K562 (cell line): ENCODE measurements around the gene OLFML1. TPM values are rescaled to one million over a fixed set of nuclear protein-coding genes. Genes with fewer than 3 reads are reported as not detected.

ENCODE experiments used
- ATAC-seq: fragments of 200-7000 bp; cut with Tn5 transposase; 3 replicates; pipeline ENCODE4 v1.9.1; 2020; ENCODE audit warnings: moderate library complexity
- BruUV-seq: library from RNA; stranded (reverse); fragments of 400-500 nt; replicated peaks from 2 replicates; lab custom pipeline; 2021; lab: Mats Ljungman, UMichigan
- CTCF ChIA-PET: fragments of 300-600 bp; formaldehyde crosslinking; extraction: SDS; loops from one replicate; lab custom pipeline; 2021; ENCODE audit warnings: low intra/inter-chr PET ratio; lab: Yijun Ruan, JAX
- POLR2A ChIA-PET: fragments of 300-600, 350-650 bp; sonication (Branson Sonifier 250); formaldehyde crosslinking; extraction: SDS; loops from one replicate; lab custom pipeline; 2021; ENCODE audit warnings: antibody characterized with exemption, inconsistent platforms; lab: Yijun Ruan, JAX
- DNase-seq, 4 experiments: peaks; one replicate each; pipeline versions ENCODE4 v3.0.0 to v3.0.0-alpha.2; 2011 to 2018; ENCODE audit warnings: low spot score in 3 of 4, mixed read lengths in 3 of 4; ENCODE audit errors: extremely low read depth in 1 of 4
- FAIRE-seq: peaks from 2 replicates; lab custom pipeline; 2011; peaks lifted over from hg19 to GRCh38; lab: Jason Lieb, UNC
- H2AFZ ChIP-seq: 2 replicates; pipeline ENCODE4 v1.6.0; 2011; ENCODE audit warnings: low read depth, low read length, control low read depth, inconsistent platforms
- H3K27ac ChIP-seq: fragments of 200-600 bp; 3 replicates; pipeline ENCODE4 v1.8.0; 2011; ENCODE audit warnings: low read depth, mild to moderate bottlenecking, control low read depth, inconsistent platforms, low read length, moderate library complexity, mixed read lengths; ENCODE audit errors: extremely low read depth
- H3K27me3 ChIP-seq, 2 experiments: fragments of 300-600 bp in 1 of 2; 2 replicates in 1 of 2; 3 replicates in 1 of 2; pipeline versions ENCODE4 v1.6.0 to v1.8.0; 2011; ENCODE audit warnings: inconsistent platforms in 2 of 2, low read length in 2 of 2, mild to moderate bottlenecking in 1 of 2, mixed read lengths in 1 of 2, moderate library complexity in 1 of 2; ENCODE audit not compliant: control insufficient read depth in 2 of 2, insufficient read depth in 2 of 2
- H3K36me3 ChIP-seq: fragments of 300-600 bp; 3 replicates; pipeline ENCODE4 v1.8.0; 2011; ENCODE audit warnings: mild to moderate bottlenecking, low read length, inconsistent platforms; ENCODE audit not compliant: control insufficient read depth, insufficient read depth
- H3K4me1 ChIP-seq, 2 experiments: fragments of 200-600 bp in 1 of 2; replicated peaks in 1 of 2; 2 replicates in 1 of 2; 3 replicates in 1 of 2; pipeline versions ENCODE4 v1.5.1 to v1.8.0; 2011; ENCODE audit warnings: inconsistent platforms in 2 of 2, low read length in 2 of 2, mild to moderate bottlenecking in 1 of 2, mixed read lengths in 1 of 2, moderate library complexity in 1 of 2; ENCODE audit not compliant: control insufficient read depth in 2 of 2, insufficient read depth in 2 of 2
- H3K4me2 ChIP-seq: 2 replicates; pipeline ENCODE4 v1.6.1; 2011; ENCODE audit warnings: low read length, control low read depth, inconsistent platforms, mixed read lengths; ENCODE audit not compliant: insufficient read depth
- H3K4me3 ChIP-seq: fragments of 200-600 bp; sonication (generic), shearing (Covaris generic); 2 replicates; pipeline ENCODE4 v1.5.1; 2016; ENCODE audit warnings: control low read depth, inconsistent platforms
- H3K79me2 ChIP-seq: fragments of 200-600 bp; 3 replicates; pipeline ENCODE4 v1.8.0; 2011; ENCODE audit warnings: low read length, inconsistent platforms; ENCODE audit not compliant: control insufficient read depth, insufficient read depth
- H3K9ac ChIP-seq, 2 experiments: 2 replicates each; pipeline versions ENCODE4 v1.6.0 to v1.6.1; 2011; ENCODE audit warnings: low read depth in 2 of 2, low read length in 2 of 2, control low read depth in 1 of 2, inconsistent platforms in 1 of 2, mild to moderate bottlenecking in 1 of 2, mixed read lengths in 1 of 2; ENCODE audit not compliant: insufficient read depth in 1 of 2
- H3K9me1 ChIP-seq: one replicate; pipeline ENCODE4 v1.6.0; 2011; ENCODE audit warnings: inconsistent platforms, mild to moderate bottlenecking, low read length, moderate library complexity; ENCODE audit not compliant: control insufficient read depth, insufficient read depth
- H3K9me3 ChIP-seq: replicated peaks from 2 replicates; pipeline ENCODE4 v1.5.1; 2011; ENCODE audit warnings: low read depth, low read length, inconsistent platforms; ENCODE audit not compliant: control insufficient read depth, insufficient read depth
- H4K20me1 ChIP-seq: replicated peaks from 2 replicates; pipeline ENCODE4 v1.6.1; 2011; ENCODE audit warnings: low read length, inconsistent platforms, mixed read lengths; ENCODE audit not compliant: control insufficient read depth, insufficient read depth
- CEBPB ChIP-seq: fragments of 450-650 bp; IDR thresholded peaks from 2 replicates; pipeline ENCODE4 v1.6.1; 2016; ENCODE audit warnings: missing genetic modification characterization, missing compliant biosample characterization
- CHD4 ChIP-seq: fragments of 200-600 bp; sonication (generic); IDR thresholded peaks from 3 replicates; pipeline ENCODE4 v1.6.1; 2012; ENCODE audit warnings: low read depth, mild to moderate bottlenecking, mixed read lengths, low read length, inconsistent platforms; ENCODE audit not compliant: insufficient read depth, insufficient replicate concordance, poor library complexity, severe bottlenecking
- ELF2 ChIP-seq: fragments of 250-450 bp; sonication (Bioruptor Pico); IDR thresholded peaks from 2 replicates; pipeline ENCODE4 v1.5.0; 2021; ENCODE audit warnings: mild to moderate bottlenecking
- HOXB6 ChIP-seq: fragments of 250-450 bp; sonication (Bioruptor Pico); IDR thresholded peaks from 2 replicates; pipeline ENCODE4 v1.5.1; 2022; ENCODE audit warnings: mild to moderate bottlenecking, borderline replicate concordance
- KAT2B ChIP-seq: IDR thresholded peaks from one replicate; pipeline ENCODE4 v1.6.1; 2012; ENCODE audit warnings: low read depth, mild to moderate bottlenecking, control low read depth, inconsistent platforms, low read length, moderate library complexity
- MBD2 ChIP-seq: sonication (generic); IDR thresholded peaks from 2 replicates; pipeline ENCODE4 v1.6.1; 2016; ENCODE audit warnings: low read depth, borderline replicate concordance
- MCM7 ChIP-seq, 2 experiments: fragments of 450-650 bp; IDR thresholded peaks; 2 replicates each; pipeline ENCODE4 v1.6.1; 2016 to 2018
- MYNN ChIP-seq, 2 experiments: sonication (generic); formaldehyde crosslinking in 1 of 2; IDR thresholded peaks; 2 replicates each; pipeline versions ENCODE4 v1.5.0 to v1.6.1; 2016 to 2020; ENCODE audit warnings: antibody characterized with exemption in 1 of 2, missing genetic modification reagents in 1 of 2
- PCBP2 ChIP-seq: fragments of 200-400 bp; formaldehyde crosslinking; IDR thresholded peaks from 2 replicates; pipeline ENCODE4 v1.6.1; 2018; ENCODE audit warnings: low read length, low read depth, mild to moderate bottlenecking, moderate library complexity; ENCODE audit not compliant: poor library complexity, severe bottlenecking
- POLR2AphosphoS2 ChIP-seq: IDR thresholded peaks from 2 replicates; pipeline ENCODE4 v1.6.1; 2012; ENCODE audit warnings: low read length, improper control_type of control experiment
- PTTG1 ChIP-seq: fragments of 450-650 bp; IDR thresholded peaks from 2 replicates; pipeline ENCODE4 v1.6.1; 2016; ENCODE audit warnings: low read depth, mild to moderate bottlenecking, missing genetic modification characterization, missing compliant biosample characterization
- SMARCE1 ChIP-seq: fragments of 450-650 bp; IDR thresholded peaks from 2 replicates; pipeline ENCODE4 v1.7.1; 2016; ENCODE audit warnings: mild to moderate bottlenecking
- TOE1 ChIP-seq, 2 experiments: fragments of 450-650 bp in 1 of 2; sonication (generic) in 1 of 2; formaldehyde crosslinking in 1 of 2; IDR thresholded peaks; 2 replicates each; pipeline versions ENCODE4 v1.7.1 to v1.8.0; 2016 to 2022; ENCODE audit warnings: borderline replicate concordance in 2 of 2, mild to moderate bottlenecking in 2 of 2, antibody characterized with exemption in 1 of 2, inconsistent platforms in 1 of 2, low read depth in 1 of 2, missing genetic modification reagents in 1 of 2, moderate library complexity in 1 of 2
- XRCC5 ChIP-seq: fragments of 200-400 bp; formaldehyde crosslinking; IDR thresholded peaks from 2 replicates; pipeline ENCODE4 v1.6.1; 2017; ENCODE audit warnings: low read depth, mild to moderate bottlenecking, low read length
- ZFP1 ChIP-seq: fragments of 450-650 bp; formaldehyde crosslinking; IDR thresholded peaks from 2 replicates; pipeline ENCODE4 v1.4.0; 2020; ENCODE audit warnings: mild to moderate bottlenecking, mixed read lengths
- ZNF143 ChIP-seq: sonication (generic); formaldehyde crosslinking; IDR thresholded peaks from 2 replicates; pipeline ENCODE4 v1.9.0; 2022; ENCODE audit warnings: mild to moderate bottlenecking, missing genetic modification reagents
- ZNF174 ChIP-seq: fragments of 250-450 bp; sonication (Bioruptor Pico); IDR thresholded peaks from 2 replicates; pipeline ENCODE4 v1.4.0; 2020; ENCODE audit warnings: mild to moderate bottlenecking
- ZNF232 ChIP-seq: sonication (generic); formaldehyde crosslinking; IDR thresholded peaks from 2 replicates; pipeline ENCODE4 v1.8.0; 2022; ENCODE audit warnings: mild to moderate bottlenecking, missing genetic modification reagents
- ZNF408 ChIP-seq: fragments of 250-450 bp; sonication (Bioruptor Pico); IDR thresholded peaks from 2 replicates; pipeline ENCODE4 v1.4.0; 2020; ENCODE audit warnings: low read depth, mild to moderate bottlenecking, moderate library complexity
- ZNF583 ChIP-seq: fragments of 250-450 bp; sonication (Bioruptor Pico); IDR thresholded peaks from 2 replicates; pipeline ENCODE4 v1.4.0; 2020
- WGBS: fragments of 100-300 bp; shearing (Covaris generic); methylation state at CpG from one replicate; pipeline ENCODE4 v1.1.6; 2016; ENCODE audit warnings: low coverage, mixed read lengths; ENCODE audit not compliant: insufficient coverage; ENCODE audit errors: missing lambda C conversion rate; 5-methylcytosine and 5-hydroxymethylcytosine counted together
- in situ Hi-C: fragments of 300-500 bp; cut with MboI; formaldehyde crosslinking; loops from 4 replicates; pipeline ENCODE4 v1.15.0; 2018; ENCODE audit warnings: inconsistent platforms, mixed read lengths
- intact Hi-C: fragments of 100-400 bp; cut with micrococcal nuclease; formaldehyde crosslinking; loops from 2 replicates; pipeline ENCODE4 v1.14.2; 2022
- polyA plus RNA-seq, 8 experiments: library from polyadenylated mRNA; depleted of rRNA in 4 of 8; stranded (reverse) in 5 of 8; unstranded in 3 of 8; fragments of >200 nt; fragmentation: Nextera tagmentation in 2 of 8; fragmentation: Illumina TruSeq in 1 of 8; extraction: Ambion mirVana in 2 of 8; extraction: Trizol in 1 of 8; gene quantifications; 2 replicates each; pipeline versions ENCODE4 v1.2.1 to v1.2.3, GENCODE V29; 2011 to 2014; ENCODE audit warnings: inconsistent platforms in 1 of 8, missing spikeins in 1 of 8
- total RNA-seq, 7 experiments: library from RNA; depleted of rRNA in 6 of 7; stranded (reverse); fragments of >200 nt in 6 of 7; fragmentation: Illumina TruSeq in 2 of 7; extraction: Trizol in 2 of 7; gene quantifications; 2 replicates each; pipeline versions ENCODE4 v1.2.1 to v1.2.3, GENCODE V29; 2011 to 2021; ENCODE audit warnings: low replicate concordance in 1 of 7

OLFML1 gene
- total and polyA plus RNA-seq, 9 of the 15 experiments (the other 6 are each of a cell fraction or from before 2014, with no cell fraction given), result not detected

- TF ChIP-seq MBD2 (no peak), CEBPB (tag) (peak; percentile 81), ZNF408 (CRISPR knock-in tag) (no peak), ZNF174 (no peak), POLR2AphosphoS2 (no peak)
Observed at GRCh38 chr11:7520011-7520942, 35.0 kb downstream of the OLFML1 start (continued).

GRCh38 chr11:7520981-7521487, 35.7 kb downstream of the OLFML1 start:
- POLR2A ChIA-PET, result no interaction called here
- H3K4me1 ChIP-seq, result no peaks in the 10 kb centered on the region; a peak in 1 of 5 replicates

More at GRCh38 chr11:7520981-7521487, 35.7 kb downstream of the OLFML1 start:
- in situ Hi-C loops, result no loop called here
- no peaks in the 10 kb centered on the region for H3K79me2 ChIP-seq
- FAIRE-seq, result no peak
- no peak for ATAC-seq
- H3K9me3 ChIP-seq, result no peaks in the 10 kb centered on the region
- H3K27me3 ChIP-seq, result peaks cover 12 to 53% of the 10 kb centered on the region in 2 experiments; a peak in 4 of 5 replicates
- intact Hi-C loops, result no loop called here
- TF ChIP-seq MCM7 (IDR thresholded peaks at IDR 0.05), result no peak
- no peak for TF ChIP-seq XRCC5
- no peak for TF ChIP-seq ELF2 (CRISPR knock-in tag)
- no peak for TF ChIP-seq PTTG1 (tag)
- TF ChIP-seq PCBP2, result no peak
- TF ChIP-seq MYNN (IDR thresholded peaks at IDR 0.05), result no peak
- no peak for TF ChIP-seq MYNN (CRISPR knock-in tag; IDR thresholded peaks at IDR 0.05)
- TF ChIP-seq HOXB6 (CRISPR knock-in tag), result no peak
- no peak for TF ChIP-seq ZNF143 (CRISPR knock-in tag)
- TF ChIP-seq ZNF232 (CRISPR knock-in tag), result no peak
- no peak for TF ChIP-seq MBD2
- no peak for TF ChIP-seq KAT2B
- no peak for TF ChIP-seq ZNF583 (CRISPR knock-in tag)
- no peak for TF ChIP-seq SMARCE1
- no peak for TF ChIP-seq TOE1 (IDR thresholded peaks at IDR 0.05; ENCODE audit: borderline replicate concordance)
- TF ChIP-seq TOE1 (CRISPR knock-in tag; IDR thresholded peaks at IDR 0.05; ENCODE audit: borderline replicate concordance, low read depth), result no peak
- no peak for TF ChIP-seq CHD4
- no peak for TF ChIP-seq ZFP1
- TF ChIP-seq, all 486 proteins: peak for 0
- CTCF ChIA-PET, result no interaction called here
- H2AFZ ChIP-seq, result no peak overlapping the region
- H3K36me3 ChIP-seq, result no peaks in the 10 kb centered on the region
- no peaks in the 10 kb centered on the region for H3K9me1 ChIP-seq
- no peak overlapping the region for H3K4me2 ChIP-seq
- DNase-seq, result no peak
- H3K4me3 ChIP-seq, result no peak overlapping the region
- WGBS, result 3% methylated on average over 2 of the region's 2 CpGs
- no TSS peak for BruUV-seq
- H3K27ac ChIP-seq, result no peak overlapping the region
- no peaks in the 10 kb centered on the region; the same call in 1 of the 2 replicates for H4K20me1 ChIP-seq
- no peak overlapping the region for H3K9ac ChIP-seq
